HG02642 (cell line): Measurements from ENCODE around the gene COX19.

Experiments used
- ATAC-seq: cut with Tn5 transposase; IDR thresholded peaks from one replicate; pipeline ENCODE4 v1.9.1; 2021; ENCODE audit warnings: mild to moderate bottlenecking; ENCODE audit not compliant: unreplicated experiment, poor library complexity

COX19 gene

DNA sequence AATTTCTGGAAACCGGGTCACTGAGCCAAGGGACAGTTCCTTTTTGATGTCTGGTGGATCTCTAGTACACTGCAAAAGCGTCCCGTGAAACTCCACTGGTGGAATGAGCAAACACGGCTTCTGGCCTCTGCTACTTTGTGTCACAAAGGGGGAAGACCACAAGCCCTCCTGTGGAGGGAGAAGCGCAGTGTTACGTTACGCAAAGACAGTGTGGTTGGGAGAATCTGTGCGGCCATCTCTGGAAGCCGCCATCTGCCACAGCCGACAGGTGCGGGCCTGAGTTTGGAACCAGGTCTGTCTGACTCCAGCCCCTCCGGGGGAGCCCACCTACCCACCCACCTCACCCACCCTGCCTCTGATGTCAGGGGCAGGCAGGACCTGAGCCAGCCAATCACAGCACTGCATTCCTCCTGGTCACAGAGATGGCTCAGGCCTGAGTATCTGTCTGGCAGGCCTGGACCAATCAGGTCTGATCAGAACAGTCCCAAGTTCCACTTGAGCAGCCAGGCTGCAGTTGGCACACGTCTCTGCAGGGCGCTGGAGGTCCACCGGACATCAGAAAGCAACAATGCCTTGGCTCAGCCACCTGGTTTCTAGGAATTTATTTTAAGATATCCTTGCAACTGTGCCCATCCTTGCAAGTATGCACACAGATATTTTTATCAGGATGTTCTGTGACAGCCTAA is 4.7 kb upstream of the COX19 start:
- ATAC-seq: no peak

DNA sequence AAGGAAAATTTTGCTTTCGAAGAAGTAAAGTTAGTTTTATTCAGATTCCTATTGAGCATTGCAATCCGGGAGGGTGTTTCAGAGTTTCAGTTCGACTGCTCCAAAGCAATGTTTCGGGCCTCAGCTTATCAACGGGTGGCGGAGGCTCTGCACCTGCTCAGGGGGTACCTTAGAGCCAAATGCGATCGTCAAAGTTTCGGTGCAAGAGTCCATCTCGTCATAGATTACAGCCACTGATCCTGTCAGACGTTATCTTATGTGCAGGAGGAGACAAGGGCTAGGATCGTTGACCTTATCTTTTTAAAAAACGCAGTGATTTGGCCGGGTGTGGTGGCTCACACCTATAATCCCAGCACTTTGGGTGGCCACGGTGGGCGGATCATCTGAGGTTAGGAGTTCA is 3.8 kb upstream of the COX19 start:
- no peak for ATAC-seq

DNA sequence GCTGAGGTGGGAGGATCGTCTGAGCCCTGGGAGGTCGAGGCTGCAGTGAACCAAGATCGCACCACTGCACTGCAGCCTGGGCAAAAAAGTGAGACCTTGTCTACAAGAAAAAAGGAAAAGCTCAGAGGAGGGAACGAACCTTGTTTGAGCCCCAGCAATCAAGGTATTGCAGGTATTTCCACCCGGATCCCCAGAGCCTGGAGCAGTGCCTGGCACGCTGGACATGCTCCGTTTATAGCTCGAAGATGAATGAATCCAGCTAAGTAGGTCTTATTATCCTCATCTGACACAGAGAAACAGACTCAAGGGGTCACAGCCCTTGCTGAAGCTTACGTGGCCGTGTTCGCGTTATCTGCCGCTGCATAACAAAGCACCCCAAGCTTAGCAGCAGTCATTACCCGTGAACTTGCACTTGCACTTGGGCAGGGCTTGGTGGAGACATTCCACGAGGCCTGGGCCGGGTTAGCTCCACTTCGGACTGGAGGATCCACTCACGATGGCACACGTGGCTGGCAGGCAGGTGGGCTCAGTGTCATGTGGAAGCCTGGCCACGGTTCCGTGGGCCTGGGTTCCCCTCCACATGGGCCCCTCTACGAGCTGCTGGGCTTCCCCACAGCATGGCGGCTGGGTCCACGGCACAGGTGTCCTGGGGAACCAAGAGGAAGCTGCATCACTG is 3.2 kb upstream of the COX19 start:
- no peak for ATAC-seq

DNA sequence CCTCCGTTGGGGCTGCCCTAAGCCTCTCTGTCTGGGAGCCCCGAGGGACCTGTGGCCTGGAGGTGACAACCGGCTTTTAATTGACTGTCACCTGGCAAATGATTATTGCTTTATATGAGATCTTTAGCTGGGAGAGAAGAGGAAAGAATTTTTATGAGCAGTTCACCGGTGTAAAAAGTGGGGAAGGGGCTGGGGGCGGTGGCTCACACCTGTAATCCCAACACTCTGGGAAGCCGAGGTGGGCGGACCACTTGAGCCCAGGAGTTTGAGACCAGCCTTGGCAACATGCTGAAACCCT is 2.6 kb upstream of the COX19 start:
- ATAC-seq: no peak

DNA sequence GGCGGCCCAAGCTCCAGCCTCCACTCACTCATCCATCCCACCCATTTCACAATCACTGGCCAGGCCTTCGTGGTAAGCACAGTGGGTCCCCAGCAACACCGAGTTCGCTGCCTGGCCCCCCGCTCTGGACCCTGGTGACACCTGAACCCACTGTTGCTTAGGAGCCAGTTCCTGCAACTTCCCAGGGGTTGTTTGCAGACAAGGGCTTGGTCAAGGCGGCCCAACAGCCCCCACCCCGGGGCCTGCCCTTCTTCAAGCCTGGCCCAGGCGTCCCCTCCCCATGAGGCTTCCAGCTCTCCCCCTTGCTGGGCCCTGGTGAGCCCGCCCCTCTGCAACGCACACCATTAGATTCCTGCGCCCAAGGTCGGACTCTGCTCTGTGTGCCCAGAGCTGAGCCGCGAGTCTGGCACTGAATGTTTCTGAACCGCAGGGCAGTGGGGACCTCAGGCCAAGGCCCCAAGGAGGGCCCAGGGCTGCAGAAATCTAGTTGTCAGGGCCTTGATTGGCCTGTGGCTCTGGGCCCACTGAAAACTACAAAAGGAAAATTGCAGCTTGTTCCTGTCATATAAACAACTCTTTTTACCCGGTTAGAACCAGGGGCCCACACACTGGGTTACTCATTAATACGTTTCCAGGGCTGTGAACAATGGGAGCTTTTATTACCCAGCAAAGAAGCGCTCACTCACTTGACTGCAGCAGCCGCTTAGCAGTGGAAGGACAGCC is 2.1 kb upstream of the COX19 start:
- ATAC-seq: no peak

DNA sequence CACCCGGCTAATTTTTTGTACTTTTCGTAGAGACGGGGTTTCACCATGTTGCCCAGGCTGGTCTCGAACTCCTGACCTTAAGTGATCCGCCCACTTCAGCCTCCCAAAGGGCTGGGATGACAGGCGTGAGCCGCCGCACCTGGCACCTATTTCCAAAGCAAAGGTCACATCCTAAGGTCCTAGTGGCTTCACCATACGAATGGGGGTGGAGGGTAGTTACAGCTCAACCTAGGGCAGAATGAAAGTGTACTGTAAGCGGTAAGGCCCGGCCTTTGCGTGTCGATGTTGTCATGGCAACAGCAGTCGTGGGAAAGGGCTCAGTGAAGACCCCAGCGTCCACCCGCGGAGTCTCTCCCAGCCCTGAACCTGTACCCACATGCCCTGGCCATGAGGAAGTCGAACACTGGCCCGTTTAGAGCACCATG is 1.6 kb upstream of the COX19 start:
- no peak for ATAC-seq

DNA sequence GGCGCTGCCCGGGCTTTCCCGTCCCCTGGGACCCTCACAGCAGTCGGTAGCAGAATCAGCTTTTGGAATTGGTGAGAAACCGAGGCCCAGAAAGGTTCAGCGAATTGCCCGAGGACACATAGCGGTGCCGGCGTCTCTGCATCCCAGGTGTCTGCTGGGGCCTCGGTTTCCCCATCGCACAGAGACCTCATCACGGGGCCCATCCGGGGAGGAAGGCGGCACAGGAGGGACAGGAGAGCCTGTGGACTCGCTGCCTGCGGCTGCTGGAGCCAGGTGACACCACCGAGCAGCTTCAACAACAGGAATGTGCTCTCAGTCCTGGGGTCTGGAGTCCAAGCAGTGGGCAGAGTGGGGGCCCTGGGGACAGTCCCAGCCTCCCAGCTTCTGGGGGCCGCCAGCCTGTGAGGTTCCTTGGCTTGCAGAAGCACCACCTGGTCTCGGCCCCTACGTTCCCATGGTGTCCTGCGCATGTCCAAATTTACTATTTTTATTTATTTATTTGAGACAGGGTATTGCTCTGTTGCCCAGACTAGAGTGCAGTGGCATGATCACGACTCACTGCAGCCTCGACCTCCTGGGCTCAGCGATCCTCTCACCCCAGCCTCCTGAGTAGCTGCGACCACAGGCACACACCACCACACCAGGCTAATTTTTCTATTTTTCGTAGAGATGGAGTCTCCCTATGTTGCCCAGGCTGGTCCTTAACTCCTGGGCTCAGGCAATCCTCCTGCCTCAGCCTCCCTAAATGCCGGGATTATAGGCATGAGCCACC is 539 bp upstream of the COX19 start:
- no peak for ATAC-seq

DNA sequence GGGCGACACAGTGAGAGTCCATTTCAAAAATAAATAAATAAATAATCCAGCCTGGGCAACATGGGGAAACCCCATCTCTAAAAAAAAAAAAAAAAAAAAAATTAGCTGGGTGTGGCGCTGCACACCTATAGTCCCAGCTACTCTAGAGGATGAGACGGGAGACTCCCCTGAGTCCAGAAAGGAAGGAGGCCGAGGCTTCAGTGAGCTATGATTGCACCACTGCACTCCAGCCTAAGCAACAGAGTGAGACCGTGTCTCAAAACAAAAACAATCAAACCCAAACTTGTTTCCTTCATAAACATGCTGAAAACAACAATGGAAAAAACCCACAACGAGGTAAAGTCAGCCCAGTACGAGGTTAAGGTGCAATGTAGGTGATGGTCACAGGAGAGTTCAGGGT is 1.2 kb downstream of the COX19 start:
- no peak for ATAC-seq

DNA sequence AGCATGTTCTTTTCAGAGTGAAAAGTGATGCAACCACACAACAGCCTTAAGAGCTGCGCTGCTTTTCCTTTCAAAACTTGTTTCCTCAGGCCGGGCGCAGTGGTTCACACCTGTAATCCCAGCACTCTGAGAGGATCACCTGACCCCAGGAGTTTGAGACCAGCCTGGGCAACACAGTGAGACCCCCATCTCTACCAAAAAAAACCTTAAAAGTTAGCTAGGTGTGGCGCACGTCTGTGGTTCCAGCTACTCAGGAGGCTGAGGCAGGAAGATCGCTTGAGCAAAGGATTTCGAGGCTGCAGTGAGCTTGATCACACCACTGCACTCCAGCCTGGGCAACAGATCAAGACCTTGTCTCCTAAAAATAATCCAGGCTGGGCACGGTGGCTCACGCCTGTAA is 2.0 kb downstream of the COX19 start:
- ATAC-seq: no peak

DNA sequence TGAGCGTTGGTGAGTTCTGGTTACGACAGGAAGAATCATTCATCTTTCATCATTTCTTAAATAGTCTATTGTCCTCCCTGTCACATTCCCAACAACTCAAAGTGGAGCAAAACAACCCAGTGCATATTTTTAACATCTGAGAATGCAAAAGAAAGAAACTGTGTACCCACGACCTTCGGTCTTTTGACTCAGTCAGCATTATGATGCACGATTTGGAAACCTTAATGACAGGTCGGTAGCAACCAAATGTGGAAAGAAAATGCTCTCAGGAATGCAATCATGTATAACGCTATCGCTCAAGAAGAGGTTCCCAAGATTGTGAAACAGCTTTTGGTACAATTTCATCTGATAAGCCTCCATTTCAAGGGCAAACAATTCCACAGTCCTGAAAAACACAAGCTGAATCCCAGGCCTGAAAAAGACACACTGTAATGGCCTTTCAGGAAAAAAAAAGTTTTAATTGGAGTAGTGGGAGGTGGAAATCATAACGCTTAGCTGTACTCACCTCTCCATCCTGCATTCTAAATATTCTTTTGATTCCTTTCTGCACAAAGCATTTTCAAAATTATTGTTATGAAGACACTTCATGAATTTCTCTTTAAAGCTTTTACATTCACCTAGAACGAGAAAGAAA is 2.6 kb downstream of the COX19 start:
- ATAC-seq: no peak

DNA sequence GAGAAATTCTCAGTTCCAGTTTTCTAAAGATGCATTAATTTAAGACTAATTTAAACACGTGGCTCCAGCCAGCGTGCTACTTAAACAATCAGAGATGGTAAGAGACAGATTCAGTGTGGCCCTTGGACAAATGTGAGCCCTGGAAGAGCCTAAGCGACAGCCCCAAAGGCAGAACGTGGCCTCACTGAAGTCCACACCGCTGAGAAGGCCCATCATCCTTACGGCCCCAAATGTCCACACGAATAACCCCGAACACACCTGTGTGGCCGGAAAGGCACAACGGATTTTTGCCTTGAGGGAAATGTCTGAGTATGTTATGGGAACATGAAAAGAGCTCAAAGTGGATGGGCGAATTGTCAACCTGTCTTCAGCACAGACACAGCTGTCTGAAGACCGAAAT is 3.2 kb downstream of the COX19 start:
- no peak for ATAC-seq

DNA sequence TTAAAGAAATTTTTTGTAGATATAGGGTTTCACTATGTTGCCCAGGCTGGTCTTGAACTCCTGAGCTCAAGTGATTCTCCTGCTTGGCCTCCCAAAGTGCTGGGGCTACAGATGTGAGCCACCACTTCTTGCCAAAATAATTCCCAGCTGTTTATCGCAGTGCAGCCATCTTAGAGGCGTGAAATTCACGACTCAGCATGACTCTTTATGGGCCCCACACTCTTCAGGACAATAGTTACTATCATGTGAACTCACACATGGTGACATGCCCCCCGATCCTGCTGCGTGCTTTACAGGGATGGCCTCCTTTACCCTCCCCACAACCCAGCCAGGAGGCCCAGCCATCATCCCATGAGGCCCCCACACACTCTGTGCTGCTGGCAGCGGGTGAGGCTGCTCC is 4.6 kb downstream of the COX19 start:
- ATAC-seq: no peak

DNA sequence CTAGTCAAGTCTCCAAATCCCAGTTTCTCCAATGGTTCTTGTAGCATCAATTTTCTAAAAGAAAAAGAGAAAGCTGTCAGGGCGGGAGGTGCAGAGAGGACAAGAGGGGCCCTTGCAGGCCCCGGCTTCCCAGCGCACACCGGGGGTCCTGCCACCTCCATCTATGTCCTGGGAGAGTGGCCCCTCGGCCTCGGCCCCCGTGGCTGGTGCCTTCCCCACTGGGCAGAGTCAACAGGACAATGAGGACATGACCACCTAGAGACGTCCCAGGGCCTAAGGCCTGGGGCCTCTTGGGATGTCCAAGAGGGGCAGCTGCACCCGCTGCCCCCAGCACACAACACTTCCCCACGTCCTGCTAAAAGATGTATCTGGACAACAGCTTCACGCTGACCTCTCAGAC is 5.9 kb downstream of the COX19 start:
- no peak for ATAC-seq

DNA sequence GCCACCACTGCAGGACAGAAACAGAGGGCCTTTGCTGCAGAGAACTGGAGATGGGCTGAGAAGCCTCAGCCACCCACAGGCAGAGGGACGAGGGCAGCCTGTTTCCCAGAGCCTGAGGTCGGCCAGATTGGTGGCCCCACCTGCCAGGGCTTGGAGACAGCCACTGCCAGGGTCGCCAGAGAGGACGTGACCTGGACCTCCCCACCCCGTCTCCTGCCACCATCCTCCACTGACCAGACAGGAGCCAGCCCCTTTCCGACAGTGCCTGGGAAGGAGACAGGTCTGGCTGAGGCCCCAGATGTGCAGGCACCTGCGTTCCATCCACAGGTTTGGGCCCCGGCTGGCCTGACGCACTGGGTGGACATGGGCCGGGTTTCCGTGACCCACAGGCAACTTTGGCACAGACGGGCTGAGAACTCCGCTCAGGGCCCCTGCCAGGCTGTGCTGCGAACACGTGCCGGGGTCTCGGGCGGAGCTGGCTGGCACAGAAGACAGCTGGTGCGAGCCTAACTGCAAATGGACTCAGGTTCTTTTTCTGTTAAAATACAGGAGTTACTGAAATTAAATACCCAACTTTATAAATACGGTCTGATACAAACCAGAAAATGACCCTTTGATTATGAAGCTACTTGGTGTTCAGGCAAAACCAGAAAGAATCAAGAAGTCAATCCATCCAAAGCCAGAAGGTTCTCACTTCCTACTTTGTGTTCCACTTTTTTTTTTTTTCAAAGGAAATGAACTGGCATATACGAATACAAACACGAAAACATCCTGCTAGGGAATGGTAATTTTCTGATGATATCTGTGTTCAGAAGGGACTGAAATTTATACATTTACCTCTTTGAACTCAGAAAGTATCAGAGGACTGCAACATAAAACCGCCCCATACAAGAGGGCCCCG is 6.9 kb downstream of the COX19 start:
- ATAC-seq: no peak

DNA sequence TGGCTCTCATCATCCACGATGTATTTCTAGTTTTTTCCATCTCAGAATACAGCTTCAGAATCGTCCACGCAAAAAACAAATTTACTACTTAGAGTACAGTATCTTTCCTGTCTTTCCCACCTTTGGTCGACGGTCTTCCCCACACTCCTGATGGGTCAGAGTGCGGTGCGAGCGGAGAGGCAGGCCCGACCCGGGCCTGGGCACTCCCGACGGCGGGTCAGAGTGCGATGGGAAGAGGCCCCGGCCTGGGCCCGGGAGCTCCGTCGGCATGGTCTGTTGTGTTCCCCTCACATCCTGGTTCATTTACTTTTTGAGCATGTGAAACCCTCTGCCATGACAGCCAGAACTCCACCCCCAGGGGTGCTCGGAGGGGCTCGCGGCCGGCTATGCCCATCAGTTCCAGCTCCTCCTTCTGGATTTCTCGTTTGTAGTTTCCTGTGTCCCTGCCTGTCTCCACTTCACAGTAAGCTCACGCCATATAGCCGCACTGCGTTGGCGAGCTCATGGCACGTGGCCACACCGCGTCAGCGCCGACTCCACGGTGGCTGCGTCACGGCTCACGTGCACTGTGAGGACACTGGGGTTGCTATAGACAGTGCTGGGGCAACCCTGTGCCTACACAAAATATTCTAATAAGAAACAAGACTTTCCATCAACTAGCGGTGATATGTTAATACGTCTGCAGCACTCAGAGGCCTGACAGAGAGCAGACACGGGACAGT is 7.8 kb downstream of the COX19 start:
- ATAC-seq: no peak

DNA sequence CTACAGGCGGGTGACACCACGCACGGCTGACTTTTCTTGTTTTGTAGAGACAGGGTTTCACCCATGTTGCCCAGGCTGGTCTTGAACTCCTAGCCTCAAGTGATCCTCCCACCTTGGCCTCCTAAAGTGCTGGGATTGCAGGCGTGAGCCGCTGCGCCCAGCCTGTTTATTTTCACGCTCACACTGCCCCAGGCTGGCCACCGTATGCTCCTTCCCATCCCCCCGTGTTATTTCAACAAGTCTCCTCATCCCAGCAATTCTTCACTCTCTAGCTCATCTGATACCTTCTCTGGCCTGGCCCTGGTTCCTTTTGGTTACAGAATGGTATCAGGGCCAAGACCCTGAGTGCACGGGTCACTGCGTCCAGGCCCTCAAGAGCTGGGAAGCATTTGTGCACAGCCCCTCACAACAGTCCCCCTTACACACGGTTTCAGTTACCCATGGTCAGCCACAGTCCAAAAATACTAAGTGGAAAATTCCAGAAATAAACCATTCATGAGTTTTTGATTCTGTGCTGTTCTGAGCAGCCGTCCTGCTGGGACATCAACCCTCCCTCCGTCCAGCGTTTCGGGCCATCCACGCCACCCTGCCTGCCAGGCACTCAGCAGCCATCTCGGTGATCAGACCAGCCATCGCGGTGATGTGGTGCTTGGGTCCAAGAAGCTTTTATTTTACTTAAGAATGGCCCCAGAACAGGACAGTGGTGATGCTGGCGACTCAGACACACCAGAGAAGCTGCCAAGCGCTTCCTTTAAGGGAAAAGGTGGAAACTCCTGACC is 8.9 kb downstream of the COX19 start:
- ATAC-seq: no peak

DNA sequence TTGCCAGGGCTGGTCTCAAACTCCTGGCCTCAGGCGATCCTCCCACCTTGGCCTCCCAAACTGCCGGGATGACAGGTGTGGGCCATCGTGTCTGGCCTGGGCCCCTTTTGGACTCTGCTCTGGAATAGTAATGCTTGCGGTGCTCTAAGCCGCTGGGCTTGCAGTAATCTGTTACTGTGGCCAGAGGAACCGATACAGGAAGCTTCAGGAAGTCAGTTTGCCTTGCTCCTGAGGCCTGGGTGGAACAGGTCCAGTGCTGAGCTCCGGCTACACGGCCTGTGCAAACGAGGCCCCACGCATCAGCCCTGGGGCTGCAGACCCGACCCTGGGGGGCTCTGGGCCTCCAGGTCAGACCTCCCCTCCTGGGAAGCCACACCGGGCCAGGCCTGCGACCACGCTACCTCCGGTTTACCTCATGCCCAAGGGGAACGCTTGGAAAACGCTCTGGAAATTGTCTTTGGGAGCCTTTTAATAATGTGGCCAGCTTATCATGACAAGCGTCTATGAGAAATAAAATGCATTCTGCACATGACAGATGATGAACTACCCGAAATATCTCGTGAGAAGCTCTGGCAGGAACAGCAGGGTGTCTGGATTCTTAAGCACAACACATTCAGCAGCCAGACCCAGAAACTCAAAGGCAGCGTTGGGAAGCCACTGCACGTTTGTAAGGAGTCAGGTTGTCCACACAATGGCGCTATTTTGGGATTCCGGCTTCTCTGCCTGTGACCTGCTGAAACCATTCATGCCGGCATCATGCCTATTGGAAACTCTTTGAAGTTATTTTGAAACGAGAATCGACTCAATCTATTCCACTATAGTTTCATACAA is 10.7 kb downstream of the COX19 start:
- ATAC-seq: no peak
